GM21619 (cell line): Measurements from ENCODE around the gene THRB.

Experiments used
- ATAC-seq: cut with Tn5 transposase; IDR thresholded peaks from one replicate; pipeline ENCODE4 v1.9.1; 2021; ENCODE audit not compliant: unreplicated experiment

Gene THRB

GRCh38 chr3:24278543-24278942 is 216.1 kb downstream of the THRB start:
- ATAC-seq: no peak

- no peak for ATAC-seq
These were observed 221.2 kb downstream of the THRB start for GRCh38 chr3:24273491-24273890.

GRCh38 chr3:24272875-24273274 is 221.8 kb downstream of the THRB start:
- ATAC-seq: no peak

- ATAC-seq: no peak
These were observed 222.2 kb downstream of the THRB start for GRCh38 chr3:24272408-24272807.

GRCh38 chr3:24271228-24271627 is 223.4 kb downstream of the THRB start:
- ATAC-seq: no peak

- no peak for ATAC-seq
These were observed 223.9 kb downstream of the THRB start for GRCh38 chr3:24270744-24271143.

- no peak for ATAC-seq
These were observed 224.4 kb downstream of the THRB start for GRCh38 chr3:24270204-24270691.

GRCh38 chr3:24264748-24265158 is 229.9 kb downstream of the THRB start:
- ATAC-seq: peak; percentile 84

- ATAC-seq: no peak
These were observed 230.6 kb downstream of the THRB start for GRCh38 chr3:24264011-24264410.

- ATAC-seq: no peak
These were observed 231.5 kb downstream of the THRB start for GRCh38 chr3:24263069-24263668.

- no peak for ATAC-seq
These were observed 233.1 kb downstream of the THRB start for GRCh38 chr3:24261521-24261920.

- no peak for ATAC-seq
These were observed 234.6 kb downstream of the THRB start for GRCh38 chr3:24259901-24260512.

GRCh38 chr3:24258727-24259600 is 235.7 kb downstream of the THRB start:
- no peak for ATAC-seq

GRCh38 chr3:24258260-24258659 is 236.4 kb downstream of the THRB start:
- ATAC-seq: no peak

- no peak for ATAC-seq
These were observed 239.2 kb downstream of the THRB start for GRCh38 chr3:24255414-24255813.

GRCh38 chr3:24254649-24255048 is 240.0 kb downstream of the THRB start:
- ATAC-seq: no peak

- no peak for ATAC-seq
These were observed 241.3 kb downstream of the THRB start for GRCh38 chr3:24253336-24253735.

GRCh38 chr3:24249523-24249922 is 245.1 kb downstream of the THRB start:
- ATAC-seq: no peak

GRCh38 chr3:24245056-24245455 is 249.6 kb downstream of the THRB start:
- no peak for ATAC-seq

- no peak for ATAC-seq
These were observed 250.2 kb downstream of the THRB start for GRCh38 chr3:24244491-24244890.

GRCh38 chr3:24242012-24242698 is 252.5 kb downstream of the THRB start:
- ATAC-seq: no peak
